Anterior cingulate cortex (tissue), 58 donors: ENCODE data around the gene RBM38.
"Not testable (repeated sequence)": the region's sequence is repeated elsewhere in the genome, so short reads cannot be mapped to it uniquely, and the experiment has no call there.

ENCODE experiments used
- DNase-seq, 58 donors: peaks; one replicate each; lab custom pipeline; 2025; lab: John Stamatoyannopoulos, UW

Gene RBM38

DNA sequence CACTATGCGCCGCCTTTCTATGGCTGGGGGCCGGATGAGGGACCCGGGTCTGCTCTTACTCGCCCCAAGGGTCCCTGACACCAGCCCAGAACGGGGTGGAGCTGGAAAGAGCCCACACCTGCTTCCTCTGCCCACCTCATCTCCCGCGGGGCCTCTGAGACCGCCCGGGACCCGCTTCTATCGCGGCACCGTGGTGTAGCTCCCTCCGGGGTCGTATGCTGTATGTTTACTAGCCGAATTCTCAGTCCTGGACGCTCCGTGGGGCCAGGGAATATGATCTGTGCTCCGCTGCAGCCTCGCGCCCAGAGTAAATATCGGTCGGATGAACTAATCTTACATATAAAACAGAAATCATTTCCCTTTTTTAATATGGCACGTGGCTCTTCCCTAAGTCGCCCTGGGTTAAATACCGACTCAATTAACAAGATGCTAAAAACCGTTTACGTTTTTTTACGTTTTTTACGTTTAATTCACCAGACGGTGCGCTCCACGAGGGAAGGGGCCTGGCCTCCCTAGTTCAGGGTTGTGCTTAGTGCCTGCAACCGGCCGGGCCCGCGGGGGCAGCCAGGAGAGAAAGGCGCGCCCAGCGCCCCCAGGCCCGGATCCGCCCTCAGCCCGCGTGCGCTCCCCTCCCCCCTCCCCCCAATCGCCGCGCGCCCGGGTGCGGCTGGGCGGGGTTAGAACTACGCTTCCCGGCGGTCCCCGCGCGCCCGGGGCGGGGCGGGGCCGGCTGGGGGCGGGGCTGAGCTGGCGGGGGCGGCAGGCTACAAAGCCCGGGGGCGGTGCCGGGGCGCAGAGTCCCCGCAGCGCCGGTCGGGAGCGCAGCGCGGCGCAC, at the start of gene RBM38:
RBM38 (plus strand) TSS at position 793 of the 835 bp plus-strand sequence. CDS start 186 bp downstream, outside the sequence.
- peak in 48 of 58 donors; percentile 22 to 82 (median 64) for DNase-seq

GRCh38 chr20:57341663-57342062, 49.5 kb upstream of the RBM38 start:
- no peak for DNase-seq

DNA sequence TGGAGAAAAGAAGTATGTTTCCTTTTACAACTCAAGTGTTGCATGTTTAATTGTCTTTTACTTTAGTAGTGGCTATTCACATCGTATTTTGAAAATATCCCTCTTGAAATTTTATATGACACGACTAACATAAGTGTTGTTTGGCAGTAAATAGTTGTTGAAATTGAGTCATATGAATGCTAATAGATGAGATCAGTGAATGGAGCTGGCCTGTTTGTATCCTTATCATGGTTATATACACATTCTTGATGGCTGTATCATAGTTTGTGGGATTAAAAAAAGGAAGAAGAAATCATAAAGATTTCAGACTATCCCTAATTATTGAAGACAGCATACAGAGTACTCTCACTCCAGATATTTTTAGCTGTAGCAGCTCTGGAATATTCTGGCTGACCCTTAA, 48.4 kb upstream of the RBM38 start:
- DNase-seq = no peak

- peak in 48 of 58 donors; percentile 7 to 90 (median 44) for DNase-seq
Observed at GRCh38 chr20:57346477-57346876, 44.7 kb upstream of the RBM38 start.

- DNase-seq = no peak
Observed at GRCh38 chr20:57347393-57347792, 43.8 kb upstream of the RBM38 start.

DNA sequence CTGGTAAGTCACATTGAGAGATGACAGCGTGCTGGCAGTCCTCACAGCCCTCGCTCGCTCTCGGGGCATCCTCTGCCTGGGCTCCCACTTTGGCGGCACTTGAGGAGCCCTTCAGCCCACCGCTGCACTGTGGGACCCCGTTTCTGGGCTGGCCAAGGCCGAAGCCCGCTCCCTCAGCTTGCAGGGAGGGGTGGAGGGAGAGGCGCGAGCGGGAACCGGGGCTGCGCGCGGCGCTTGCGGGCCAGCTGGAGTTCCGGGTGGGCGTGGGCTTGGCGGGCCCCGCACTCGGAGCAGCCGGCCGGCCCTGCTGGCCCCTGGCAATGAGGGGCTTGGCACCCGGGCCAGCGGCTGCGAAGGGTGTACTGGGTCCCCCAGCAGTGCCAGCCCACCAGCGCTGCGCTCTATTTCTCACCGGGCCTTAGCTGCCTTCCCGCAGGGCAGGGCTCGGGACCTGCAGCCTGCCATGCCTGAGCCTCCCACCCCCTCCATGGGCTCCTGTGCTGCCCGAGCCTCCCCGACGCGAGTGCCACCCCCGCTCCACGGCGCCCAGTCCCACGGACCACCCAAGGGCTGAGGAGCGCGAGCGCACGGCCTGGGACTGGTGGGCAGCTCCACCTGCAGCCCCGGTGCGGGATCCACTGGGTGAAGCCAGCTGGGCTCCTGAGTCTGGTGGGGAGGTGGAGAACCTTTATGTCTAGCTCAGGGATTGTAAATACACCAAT, 42.8 kb upstream of the RBM38 start:
- not testable (repeated sequence) for DNase-seq

DNA sequence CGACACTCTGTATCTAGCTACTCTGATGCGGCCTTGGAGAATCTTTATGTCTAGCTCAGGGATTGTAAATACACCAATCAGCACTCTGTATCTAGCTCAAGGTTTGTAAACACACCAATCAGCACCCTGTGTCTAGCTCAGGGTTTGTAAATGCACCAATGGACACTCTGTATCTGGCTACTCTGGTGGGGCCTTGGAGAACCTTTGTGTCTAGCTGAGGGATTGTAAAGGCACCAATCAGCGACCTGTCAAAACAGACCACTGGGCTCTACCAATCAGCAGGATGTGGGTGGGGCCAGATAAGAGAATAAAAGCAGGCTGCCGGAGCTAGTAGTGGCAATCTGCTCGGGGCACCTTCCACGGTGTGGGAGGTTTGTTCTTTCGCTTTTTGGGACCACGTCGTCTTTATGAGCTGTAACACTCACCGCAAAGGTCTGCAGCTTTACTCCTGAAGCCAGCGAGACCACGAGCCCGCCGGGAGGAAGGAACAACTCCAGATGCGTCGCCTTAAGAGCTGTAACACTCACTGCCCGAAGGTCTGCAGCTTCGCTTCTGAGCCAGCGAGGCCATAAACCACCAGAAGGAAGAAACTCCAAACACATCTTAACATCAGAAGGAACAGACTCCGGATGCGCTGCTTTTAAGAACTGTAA, 42.1 kb upstream of the RBM38 start:
- DNase-seq = not testable (repeated sequence)

DNA sequence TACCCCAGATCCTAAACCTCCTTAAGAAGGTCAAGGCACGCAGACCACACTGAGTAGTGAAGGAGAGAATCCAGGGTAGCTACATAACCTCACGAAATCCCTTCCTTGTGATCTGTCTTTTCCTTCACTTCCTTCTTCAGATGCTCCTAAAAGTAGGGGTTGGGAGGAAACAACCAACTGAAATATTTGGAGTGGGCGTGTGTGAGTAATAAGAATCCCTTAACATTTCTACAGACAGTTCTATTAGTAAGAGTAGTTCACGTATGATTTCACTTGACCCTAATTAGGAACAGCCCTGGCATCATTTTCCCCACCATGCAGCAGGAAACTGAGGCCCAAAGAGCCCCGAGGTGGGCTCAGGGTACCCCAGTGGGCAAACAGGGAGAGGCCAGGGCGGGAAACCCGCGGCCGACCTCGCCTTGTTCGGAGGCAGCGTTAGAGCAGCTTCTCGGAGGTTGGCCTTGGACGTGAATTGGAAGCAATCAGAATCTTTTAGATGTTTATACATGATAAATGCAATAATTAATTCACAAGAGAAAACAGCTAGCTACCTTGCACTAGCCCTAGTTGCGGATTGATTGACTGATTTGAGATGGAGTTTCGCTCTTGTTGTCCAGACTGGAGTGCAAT, 41.0 kb upstream of the RBM38 start:
- DNase-seq = no peak

DNA sequence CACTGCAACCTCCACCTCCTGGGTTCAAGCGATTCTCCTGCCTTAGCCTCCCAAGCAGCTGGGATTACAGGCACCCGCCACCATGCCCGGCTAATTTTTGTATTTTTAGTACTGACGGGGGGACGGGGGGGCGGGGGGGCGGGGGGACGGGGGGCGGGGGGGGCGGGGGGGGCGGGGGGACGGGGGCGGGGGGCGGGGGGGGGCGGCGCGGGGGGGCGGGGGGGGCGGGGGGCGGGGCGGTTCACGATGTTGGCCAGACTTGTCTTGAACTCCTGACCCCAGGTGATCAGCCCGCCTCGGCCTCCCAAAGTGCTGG, 40.5 kb upstream of the RBM38 start:
- DNase-seq = not testable (repeated sequence)

DNA sequence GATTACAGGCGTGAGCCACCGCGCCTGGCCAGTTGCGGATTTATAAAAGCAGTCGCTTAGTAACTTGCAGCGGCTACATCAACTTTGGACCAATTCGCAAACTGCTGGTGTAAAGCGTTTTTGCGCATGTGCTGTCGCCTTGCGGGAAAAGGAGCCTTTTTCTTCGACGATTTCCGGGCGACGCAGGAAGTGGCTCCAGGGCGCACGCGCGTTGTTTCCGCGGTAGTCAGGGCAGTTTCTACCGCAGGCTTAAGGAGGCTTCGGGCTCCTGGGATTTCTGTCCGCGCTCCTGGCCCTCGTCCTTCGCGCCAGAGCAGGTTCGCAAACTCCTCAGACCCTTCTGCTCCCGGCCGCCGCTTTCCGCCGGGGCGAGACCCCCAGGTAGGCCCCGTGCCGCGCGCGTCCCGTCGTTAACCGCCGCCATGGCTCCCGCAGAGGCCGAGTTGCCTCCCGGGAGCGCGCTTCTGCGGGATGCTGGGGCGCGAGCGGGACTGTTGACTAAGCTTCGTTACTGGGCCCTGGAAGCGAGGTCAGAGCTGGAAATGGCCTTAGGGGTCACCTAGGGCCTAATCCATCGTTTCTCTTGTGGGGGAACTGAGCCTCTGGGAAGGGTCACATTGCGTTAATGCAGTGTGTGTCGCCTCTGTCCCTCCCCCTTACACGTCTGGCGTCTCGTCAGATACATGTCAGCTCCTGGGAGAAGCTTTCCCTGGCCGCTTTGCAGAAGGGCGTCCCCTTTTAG, 40.0 kb upstream of the RBM38 start, which contains the start of gene RAE1:
RAE1 (plus strand) TSS at position 214 of the 742 bp plus-strand sequence. CDS start 2,784 bp downstream, outside the sequence.
- DNase-seq = peak; percentile 17 to 97 (median 86)

- no peak for DNase-seq
Observed at GRCh38 chr20:57352305-57352704, 38.9 kb upstream of the RBM38 start.

- no peak for DNase-seq
Observed at GRCh38 chr20:57353351-57353750, 37.8 kb upstream of the RBM38 start.

DNA sequence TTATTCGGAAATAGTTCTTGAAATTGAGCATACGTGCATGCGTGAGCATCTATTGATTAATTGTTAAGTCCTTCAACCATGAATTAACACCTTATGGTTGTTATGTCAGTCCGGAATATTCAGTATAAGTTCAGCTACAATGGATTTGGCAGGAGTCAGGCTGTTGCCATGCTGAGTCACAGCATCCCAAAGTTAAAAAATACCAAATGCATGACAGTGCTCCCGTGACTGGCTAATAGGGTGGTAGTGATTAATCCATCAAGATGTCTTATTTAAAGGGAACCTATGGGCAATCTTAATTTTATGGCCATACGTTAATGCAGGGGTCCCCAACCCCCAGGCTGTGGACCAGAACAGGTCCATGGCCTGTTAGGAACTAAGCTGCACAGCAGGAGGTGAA, 29.7 kb upstream of the RBM38 start:
- no peak for DNase-seq

GRCh38 chr20:57364451-57364850, 26.7 kb upstream of the RBM38 start:
- no peak for DNase-seq

- no peak for DNase-seq
Observed at GRCh38 chr20:57369596-57369995, 21.6 kb upstream of the RBM38 start.

DNA sequence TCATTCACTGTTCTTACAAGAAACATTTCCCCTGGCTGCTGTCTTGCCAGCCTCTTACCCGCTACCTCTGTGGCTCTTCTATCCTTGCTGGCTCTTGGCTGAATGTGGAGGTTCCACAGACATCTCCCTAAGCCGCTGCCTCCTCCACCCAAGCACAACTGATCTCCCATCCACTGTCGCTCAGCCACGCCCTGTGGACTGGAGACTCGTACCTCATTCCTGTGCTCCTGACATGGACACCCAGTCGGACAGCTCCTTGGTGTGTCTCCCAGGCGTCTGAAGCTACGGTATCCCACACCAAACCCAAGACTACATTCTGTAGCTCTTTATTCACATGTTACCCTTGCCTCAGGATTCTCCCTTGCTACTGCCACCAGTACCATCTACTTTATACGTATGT, 20.9 kb upstream of the RBM38 start:
- no peak for DNase-seq

DNA sequence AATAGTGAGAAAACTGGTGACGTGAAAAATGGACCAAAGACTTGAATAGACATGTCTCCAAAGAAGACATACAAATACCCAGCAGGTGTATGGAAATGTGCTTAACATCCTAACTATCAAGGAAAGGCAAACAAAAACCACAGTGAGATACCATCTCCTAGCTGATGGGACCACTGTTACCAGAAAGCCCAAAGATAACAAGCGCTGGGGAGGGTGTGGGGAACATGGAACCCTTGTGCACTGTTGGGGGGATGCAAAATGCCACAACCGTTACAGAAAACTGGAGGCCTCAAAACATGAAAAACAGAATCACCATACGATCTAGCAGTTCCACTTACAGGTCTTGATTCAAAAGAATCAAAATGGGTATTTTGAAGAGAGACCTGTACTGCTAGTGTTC, 19.8 kb upstream of the RBM38 start:
- DNase-seq = no peak

- DNase-seq = no peak
Observed at GRCh38 chr20:57372157-57372556, 19.0 kb upstream of the RBM38 start.

DNA sequence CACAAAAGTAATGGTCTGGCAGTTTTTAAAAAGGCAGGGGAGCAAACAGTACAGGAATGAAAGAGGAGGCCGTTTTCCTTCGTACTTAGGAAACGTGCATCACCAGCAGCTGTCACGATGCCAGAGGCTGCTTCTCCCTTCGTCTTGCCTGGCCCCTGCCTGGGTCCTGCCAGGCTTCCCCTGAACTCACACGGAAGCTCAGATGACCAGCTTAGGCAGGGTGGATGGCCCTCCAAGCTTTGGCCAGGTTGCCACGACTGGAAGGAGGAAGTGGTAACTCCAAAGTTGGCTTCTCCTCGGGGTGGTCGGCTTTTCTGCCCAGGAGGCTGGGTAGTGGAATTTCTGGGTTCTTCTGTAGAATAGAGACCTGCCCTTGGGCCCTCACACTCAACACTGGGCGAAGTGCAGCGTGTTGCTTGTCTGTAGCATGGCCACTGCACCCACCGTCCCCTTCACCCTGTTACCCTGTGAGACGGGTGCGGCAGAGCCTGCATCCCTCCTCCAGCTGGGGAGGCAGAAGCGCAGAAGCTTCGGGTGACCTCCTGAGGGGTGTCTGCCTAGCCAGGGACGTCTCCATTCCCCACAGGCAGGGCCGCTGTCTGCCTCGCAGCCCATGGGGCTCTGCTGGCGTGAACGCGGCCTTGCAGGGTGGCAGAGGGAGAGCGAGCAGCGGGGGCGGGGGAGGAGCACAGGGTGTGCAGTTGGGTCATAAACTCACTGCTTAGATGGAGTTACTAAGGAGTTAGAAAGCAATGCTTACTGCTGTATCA, 18.4 kb upstream of the RBM38 start:
- DNase-seq = no peak
